Ovary (tissue), 9 donors: ENCODE results near the gene TRPT1. TPM values are rescaled to one million over a fixed set of nuclear protein-coding genes. Genes with fewer than 3 reads are reported as not detected.

Experiments
- DNase-seq, 5 donors: peaks; one replicate each; pipeline ENCODE4 v3.0.0-alpha.2; 2019 to 2020
- H3K27ac ChIP-seq, 2 donors: fragments of 200-600 bp; one replicate each; pipeline versions ENCODE4 v1.5.1 to v1.8.0; 2019 to 2022
- H3K27me3 ChIP-seq: fragments of 200-600 bp; one replicate; pipeline ENCODE4 v1.8.0; 2022
- H3K36me3 ChIP-seq: fragments of 200-600 bp; sonication (generic); one replicate; pipeline ENCODE4 v1.5.1; 2019
- H3K4me1 ChIP-seq: one replicate; pipeline ENCODE4 v1.8.1; 2013; ENCODE audit warnings: mild to moderate bottlenecking, moderate library complexity; ENCODE audit not compliant: insufficient read depth
- H3K4me3 ChIP-seq: fragments of 200-600 bp; sonication (generic); one replicate; pipeline ENCODE4 v1.5.1; 2017
- H3K9me3 ChIP-seq, 2 donors: fragments of 200-600 bp in 1 of 2; sonication (generic) in 1 of 2; one replicate each; pipeline versions ENCODE4 v1.5.1 to v1.8.1; 2013 to 2019; ENCODE audit warnings: mild to moderate bottlenecking in 1 of 2, moderate library complexity in 1 of 2
- CTCF ChIP-seq, 3 donors: fragments of 450-650 bp in 2 of 3; fragments of 200-600 bp in 1 of 3; IDR thresholded peaks; one replicate each; pipeline versions ENCODE4 v1.5.1 to v1.8.0; 2016 to 2022; ENCODE audit warnings: antibody characterized with exemption in 3 of 3, mild to moderate bottlenecking in 1 of 3
- EP300 ChIP-seq: sonication (generic); formaldehyde crosslinking; IDR thresholded peaks from one replicate; pipeline ENCODE4 v1.6.1; 2017; ENCODE audit warnings: antibody characterized with exemption
- POLR2A ChIP-seq: fragments of 450-650 bp; IDR thresholded peaks from one replicate; pipeline ENCODE4 v1.6.1; 2017; ENCODE audit warnings: antibody characterized with exemption, mild to moderate bottlenecking, moderate library complexity
- WGBS, 3 donors: extraction: QIAGEN DNeasy Blood & Tissue Kit in 1 of 3; methylation state at CpG; one replicate each; pipeline versions ENCODE4 v1.1.5 to v1.1.7; 2013 to 2017; 5-methylcytosine and 5-hydroxymethylcytosine counted together
- intact Hi-C, 4 donors: fragments of 100-400 bp; cut with DNase I; formaldehyde crosslinking; loops; one replicate each; pipeline versions ENCODE4 v1.11.0 to v1.15.1; 2022 to 2023
- polyA plus RNA-seq, 2 donors: library from polyadenylated mRNA; stranded (reverse); fragments of 200-250 nt in 1 of 2; fragments of 350-450 nt in 1 of 2; fragmentation: Illumina TruSeq in 1 of 2; extraction: RNeasy Lipid Tissue Mini Kit (QIAGEN cat#74804) in 1 of 2; gene quantifications; one replicate each; pipeline ENCODE4 v1.2.3, GENCODE V29; 2013 to 2014
- total RNA-seq, 7 donors: library from RNA; depleted of rRNA in 2 of 7; stranded (reverse); fragments of >200 nt in 2 of 7; fragmentation: NEBNext Ultra II Directional in 3 of 7; extraction: Animal tissue kit (Norgen Biotek cat#: 25700) in 3 of 7; gene quantifications; one replicate each; pipeline versions ENCODE4 v1.1.0 to v1.2.4, GENCODE V29; 2016 to 2023
- donor health status: DM: no; HTN: no; CAD: no; lungs with moderate emphysema.
- donor health status: DM: no; HTN: no; CAD: no.
- donor health status: Bipolar disorder and iron deficiency.
- donor health status: DM: yes; HTN: yes; CAD: no.
- donor health status: DM: no; HTN: no; CAD: no.
- donor health status: DM: yes; HTN: yes; CAD: no.

TRPT1 gene
- total and polyA plus RNA-seq, 9 donors: 16.6 to 41.4 (median 32.6) TPM

- Histone ChIP-seq H3K9me3 (no peaks in the 10 kb centered on the region), H3K36me3 (no peaks in the 10 kb centered on the region), H3K4me3 (peak overlapping the region; percentile 52), H3K4me1 (peaks cover 29% of the 10 kb centered on the region), H3K27ac (peak overlapping the region; percentile 91 to 93), H3K27me3 (no peaks in the 10 kb centered on the region)
- TF ChIP-seq POLR2A (no peak), EP300 (no peak), CTCF (IDR thresholded peaks at IDR 0.05) (no peak)
- intact Hi-C loops: no loop called here
- peak in 2 of 5 donors; percentile 33 to 48 for DNase-seq
- 19 to 30% (median 25%) methylated on average over 13 of the region's 13 CpGs for WGBS, 3 donors
These were observed 3.8 kb upstream of the TRPT1 start for GRCh38 chr11:64229744-64230170.

GRCh38 chr11:64229090-64229743 lies 3.2 kb upstream of the TRPT1 start:
- peaks cover 29% of the 10 kb centered on the region for H3K4me1 ChIP-seq

GRCh38 chr11:64227405-64227956 lies 1.5 kb upstream of the TRPT1 start:
- WGBS, 3 donors: 75 to 83% (median 76%) methylated on average over 3 of the region's 3 CpGs
- TF ChIP-seq EP300: no peak
- no peak for TF ChIP-seq POLR2A
- TF ChIP-seq CTCF (IDR thresholded peaks at IDR 0.05): no peak
- peak in 2 of 5 donors; percentile 24 to 30 for DNase-seq
- Histone ChIP-seq H3K9me3 (no peaks in the 10 kb centered on the region), H3K36me3 (no peaks in the 10 kb centered on the region), H3K4me1 (peaks cover 25% of the 10 kb centered on the region), H3K27ac (peak overlapping the region in 1 of 2 donors; percentile 62), H3K27me3 (no peaks in the 10 kb centered on the region), H3K4me3 (no peak overlapping the region)
- intact Hi-C loops: no loop called here

More at GRCh38 chr11:64229090-64229743, 3.2 kb upstream of the TRPT1 start:
- 80 to 92% (median 83%) methylated on average over 10 to 12 of the region's 12 CpGs for WGBS, 3 donors
- intact Hi-C loops: no loop called here
- Histone ChIP-seq H3K36me3 (no peaks in the 10 kb centered on the region), H3K27ac (no peak overlapping the region), H3K27me3 (no peaks in the 10 kb centered on the region), H3K9me3 (no peaks in the 10 kb centered on the region), H3K4me3 (no peak overlapping the region)
- peak in 3 of 5 donors; percentile 31 to 43 (median 41) for DNase-seq
- TF ChIP-seq EP300 (no peak), CTCF (IDR thresholded peaks at IDR 0.05) (no peak), POLR2A (no peak)

- no peaks in the 10 kb centered on the region for H3K36me3 ChIP-seq
- intact Hi-C loops: no loop called here
- WGBS, 3 donors: 10 to 21% (median 12%) methylated on average over 23 to 26 of the region's 26 CpGs
- TF ChIP-seq POLR2A (no peak), CTCF (IDR thresholded peaks at IDR 0.05) (peak in 1 of 3 donors; percentile 7), EP300 (no peak)
- peak overlapping the region; percentile 6 to 62 for H3K27ac ChIP-seq
- no peaks in the 10 kb centered on the region for H3K9me3 ChIP-seq
- no peaks in the 10 kb centered on the region for H3K27me3 ChIP-seq
- H3K4me1 ChIP-seq: peaks cover 24% of the 10 kb centered on the region
- H3K4me3 ChIP-seq: peak overlapping the region; percentile 64
- DNase-seq: peak in 2 of 5 donors; percentile 55
These were observed 593 bp upstream of the TRPT1 start for GRCh38 chr11:64226507-64227051.
